Liver (tissue), 9 donors: Measurements from ENCODE around the gene R3HCC1L. TPM values are rescaled to one million over a fixed set of nuclear protein-coding genes. Genes with fewer than 3 reads are reported as not detected.

Experiments
- DNase-seq: peaks from one replicate; pipeline ENCODE4 v3.0.0-alpha.2; 2017; ENCODE audit warnings: low spot score
- H3K27ac ChIP-seq, 2 donors: one replicate each; pipeline ENCODE4 v1.7.0; 2013; ENCODE audit warnings: inconsistent platforms in 2 of 2, low read length in 2 of 2, control low read depth in 1 of 2, low read depth in 1 of 2, mild to moderate bottlenecking in 1 of 2
- H3K27me3 ChIP-seq, 4 donors: one replicate each; pipeline versions ENCODE4 v1.6.1 to v1.7.0; 2013; ENCODE audit warnings: low read length in 3 of 4, inconsistent platforms in 1 of 4, mild to moderate bottlenecking in 1 of 4, moderate library complexity in 1 of 4; ENCODE audit not compliant: control insufficient read depth in 4 of 4, insufficient read depth in 4 of 4
- H3K36me3 ChIP-seq, 4 donors: one replicate each; pipeline versions ENCODE4 v1.6.1 to v1.7.0; 2013; ENCODE audit warnings: low read length in 3 of 4, mild to moderate bottlenecking in 3 of 4, low read depth in 1 of 4, moderate library complexity in 1 of 4; ENCODE audit not compliant: control insufficient read depth in 4 of 4, insufficient read depth in 3 of 4
- H3K4me1 ChIP-seq, 4 donors: one replicate each; pipeline versions ENCODE4 v1.6.1 to v1.7.0; 2013; ENCODE audit warnings: low read length in 3 of 4, mild to moderate bottlenecking in 3 of 4, moderate library complexity in 1 of 4; ENCODE audit not compliant: control insufficient read depth in 4 of 4, insufficient read depth in 4 of 4
- H3K4me3 ChIP-seq, 3 donors: one replicate each; pipeline versions ENCODE4 v1.6.1 to v1.7.0; 2013; ENCODE audit warnings: low read length in 3 of 3, control low read depth in 1 of 3, low read depth in 1 of 3, mild to moderate bottlenecking in 1 of 3
- H3K9ac ChIP-seq, 2 donors: one replicate each; pipeline ENCODE4 v1.7.0; 2013; ENCODE audit warnings: low read length in 2 of 2, mild to moderate bottlenecking in 2 of 2, moderate library complexity in 2 of 2, control low read depth in 1 of 2, low read depth in 1 of 2
- H3K9me3 ChIP-seq, 4 donors: one replicate each; pipeline versions ENCODE4 v1.6.1 to v1.7.0; 2013; ENCODE audit warnings: low read length in 3 of 4; ENCODE audit not compliant: control insufficient read depth in 4 of 4
- ATF3 ChIP-seq: IDR thresholded peaks from 2 replicates; pipeline ENCODE4 v1.6.1; 2016; ENCODE audit warnings: antibody characterized with exemption
- CTCF ChIP-seq: fragments of 150-350 bp; IDR thresholded peaks from 2 replicates; pipeline ENCODE4 v1.5.1; 2017; ENCODE audit warnings: improper control_type of control experiment, low read depth, low read length; ENCODE audit not compliant: missing input control
- EGR1 ChIP-seq, 2 donors: IDR thresholded peaks; 2 replicates each; pipeline ENCODE4 v1.6.1; 2016 to 2018; ENCODE audit warnings: antibody characterized with exemption in 2 of 2, low read depth in 2 of 2
- FOXA2 ChIP-seq: IDR thresholded peaks from 2 replicates; pipeline ENCODE4 v1.6.1; 2016; ENCODE audit warnings: antibody characterized with exemption
- GABPA ChIP-seq, 2 donors: IDR thresholded peaks in 1 of 2; conservative IDR thresholded peaks in 1 of 2; 2 replicates each; pipeline ENCODE4 v1.6.1; 2016; ENCODE audit warnings: antibody characterized with exemption in 2 of 2, mild to moderate bottlenecking in 1 of 2, moderate library complexity in 1 of 2
- HNF4G ChIP-seq: IDR thresholded peaks from 2 replicates; pipeline ENCODE4 v1.6.1; 2016; ENCODE audit warnings: antibody characterized with exemption
- JUND ChIP-seq, 2 donors: IDR thresholded peaks; 2 replicates each; pipeline ENCODE4 v1.6.1; 2016; ENCODE audit warnings: antibody characterized with exemption in 2 of 2
- MAX ChIP-seq: IDR thresholded peaks from 2 replicates; pipeline ENCODE4 v1.6.1; 2016; ENCODE audit warnings: antibody characterized with exemption
- NR2F2 ChIP-seq: IDR thresholded peaks from 2 replicates; pipeline ENCODE4 v1.6.1; 2016; ENCODE audit warnings: antibody characterized with exemption
- RAD21 ChIP-seq, 2 donors: IDR thresholded peaks; 2 replicates each; pipeline ENCODE4 v1.6.1; 2016; ENCODE audit warnings: antibody characterized with exemption in 2 of 2, mild to moderate bottlenecking in 2 of 2
- REST ChIP-seq: IDR thresholded peaks from 2 replicates; pipeline ENCODE4 v1.6.1; 2016; ENCODE audit warnings: antibody characterized with exemption, mild to moderate bottlenecking
- RXRA ChIP-seq, 2 donors: IDR thresholded peaks; 2 replicates each; pipeline ENCODE4 v1.6.1; 2017 to 2018; ENCODE audit warnings: antibody characterized with exemption in 2 of 2, mild to moderate bottlenecking in 1 of 2
- YY1 ChIP-seq: IDR thresholded peaks from 2 replicates; pipeline ENCODE4 v1.6.1; 2016; ENCODE audit warnings: antibody characterized with exemption, mild to moderate bottlenecking
- ZBTB33 ChIP-seq: IDR thresholded peaks from 2 replicates; pipeline ENCODE4 v1.6.1; 2016; ENCODE audit warnings: antibody characterized with exemption
- WGBS: extraction: QIAGEN DNeasy Blood & Tissue Kit; methylation state at CpG from one replicate; pipeline ENCODE4 v1.1.7; 2013; 5-methylcytosine and 5-hydroxymethylcytosine counted together
- polyA plus RNA-seq, 2 donors: library from polyadenylated mRNA; stranded (reverse) in 1 of 2; unstranded in 1 of 2; fragments of 200-250 nt in 1 of 2; fragments of >200 nt in 1 of 2; fragmentation: Nextera tagmentation in 1 of 2; extraction: Ambion mirVana in 1 of 2; gene quantifications; one replicate each; pipeline versions ENCODE4 v1.2.1 to v1.2.3, GENCODE V29; 2013 to 2015
- total RNA-seq, 2 donors: library from RNA; depleted of rRNA; stranded (reverse); fragments of >200 nt; gene quantifications; one replicate each; pipeline ENCODE4 v1.2.3, GENCODE V29; 2014
- donor health status: healthy.
- donor health status: healthy.
- donor health status: healthy.
- donor health status: healthy.
- donor health status: healthy.

R3HCC1L gene
- total and polyA plus RNA-seq, 4 donors, result 3.2 to 11.2 (median 7.4) TPM

GRCh38 chr10:98110356-98110755 lies 24.1 kb upstream of the R3HCC1L start:
- Histone ChIP-seq H3K9me3 (peaks cover 0 to under 1% (median 0%) of the 10 kb centered on the region in 4 donors), H3K27me3 (peaks cover 0 to 8% (median 3%) of the 10 kb centered on the region in 4 donors), H3K36me3 (no peaks in the 10 kb centered on the region), H3K9ac (no peak overlapping the region), H3K4me1 (no peaks in the 10 kb centered on the region), H3K27ac (no peak overlapping the region), H3K4me3 (no peak overlapping the region)
- no peak for TF ChIP-seq NR2F2
- TF ChIP-seq CTCF, result no peak
- no peak for TF ChIP-seq EGR1 (IDR thresholded peaks at IDR 0.05; ENCODE audit: low read depth in 2 of 2)
- TF ChIP-seq ZBTB33, result no peak
- TF ChIP-seq REST, result no peak
- TF ChIP-seq ATF3, result no peak
- no peak for TF ChIP-seq FOXA2
- no peak for TF ChIP-seq RXRA (IDR thresholded peaks at IDR 0.05)
- no peak for TF ChIP-seq MAX
- no peak for TF ChIP-seq JUND (IDR thresholded peaks at IDR 0.05)
- TF ChIP-seq YY1, result no peak
- 50% methylated on average over 1 of the region's 1 CpG for WGBS
- no peak for DNase-seq

- TF ChIP-seq GABPA (IDR thresholded peaks at IDR 0.05 in 1 of 2, conservative IDR thresholded peaks at IDR 0.05 in 1 of 2) (no peak), FOXA2 (no peak), HNF4G (no peak), MAX (no peak), REST (no peak), ZBTB33 (no peak), YY1 (no peak), RAD21 (IDR thresholded peaks at IDR 0.05) (no peak)
- Histone ChIP-seq H3K36me3 (no peaks in the 10 kb centered on the region), H3K4me1 (no peaks in the 10 kb centered on the region), H3K27me3 (peaks cover 0 to 5% (median 2%) of the 10 kb centered on the region in 4 donors), H3K9ac (no peak overlapping the region), H3K9me3 (peaks cover 0 to 2% (median 0%) of the 10 kb centered on the region in 4 donors), H3K4me3 (no peak overlapping the region), H3K27ac (no peak overlapping the region)
- no peak for DNase-seq
- 54% methylated on average over 10 of the region's 10 CpGs for WGBS
Measured at GRCh38 chr10:98115031-98115787, 19.2 kb upstream of the R3HCC1L start.
